ENCODE results near the gene EEFSEC.

The EEFSEC gene

GRCh38 chr3:128367761-128368160, 214.5 kb downstream of the EEFSEC start:
- Histone ChIP-seq H3K27me3 (ENCODE audit: control insufficient read depth in 1 of 2, insufficient read depth in 2 of 2, low read length in 2 of 2) (no peaks in the 10 kb centered on the region), H3K9ac (ENCODE audit: low read length) (no peak overlapping the region), H3K4me1 (ENCODE audit: insufficient read depth, low read length) (no peaks in the 10 kb centered on the region), H3K4me3 (ENCODE audit: low read depth in 1 of 2, low read length in 2 of 2) (no peak overlapping the region), H3K36me3 (ENCODE audit: insufficient read depth, low read length) (peaks cover 11% of the 10 kb centered on the region), H3K9me3 (ENCODE audit: low read length) (no peaks in the 10 kb centered on the region), H3K27ac (ENCODE audit: low read depth, low read length) (no peak overlapping the region)

GRCh38 chr3:128368626-128369025, 215.3 kb downstream of the EEFSEC start:
- Histone ChIP-seq H3K4me1 (ENCODE audit: insufficient read depth, low read length) (no peaks in the 10 kb centered on the region), H3K9ac (ENCODE audit: low read length) (no peak overlapping the region), H3K36me3 (ENCODE audit: insufficient read depth, low read length) (peaks cover 11% of the 10 kb centered on the region), H3K4me3 (ENCODE audit: low read depth in 1 of 2, low read length in 2 of 2) (no peak overlapping the region), H3K27ac (ENCODE audit: low read depth, low read length) (no peak overlapping the region), H3K9me3 (ENCODE audit: low read length) (no peaks in the 10 kb centered on the region), H3K27me3 (ENCODE audit: control insufficient read depth in 1 of 2, insufficient read depth in 2 of 2, low read length in 2 of 2) (no peaks in the 10 kb centered on the region)

- no peak overlapping the region for H3K9ac ChIP-seq (ENCODE audit: low read length)
- H3K9me3 ChIP-seq (ENCODE audit: low read length), result no peaks in the 10 kb centered on the region
- H3K4me1 ChIP-seq (ENCODE audit: insufficient read depth, low read length), result no peaks in the 10 kb centered on the region
- no peak overlapping the region for H3K4me3 ChIP-seq (ENCODE audit: low read depth in 1 of 2, low read length in 2 of 2)
- no peak overlapping the region for H3K27ac ChIP-seq (ENCODE audit: low read depth, low read length)
- H3K27me3 ChIP-seq (ENCODE audit: control insufficient read depth in 1 of 2, insufficient read depth in 2 of 2, low read length in 2 of 2), result no peaks in the 10 kb centered on the region
- peaks cover 11% of the 10 kb centered on the region for H3K36me3 ChIP-seq (ENCODE audit: insufficient read depth, low read length)
Measured at GRCh38 chr3:128369121-128369703, 215.9 kb downstream of the EEFSEC start.

GRCh38 chr3:128369881-128370642, 216.8 kb downstream of the EEFSEC start:
- no peak overlapping the region for H3K9ac ChIP-seq (ENCODE audit: low read length)
- no peak overlapping the region for H3K27ac ChIP-seq (ENCODE audit: low read depth, low read length)
- no peaks in the 10 kb centered on the region for H3K9me3 ChIP-seq (ENCODE audit: low read length)
- no peak overlapping the region for H3K4me3 ChIP-seq (ENCODE audit: low read depth in 1 of 2, low read length in 2 of 2)
- H3K4me1 ChIP-seq (ENCODE audit: insufficient read depth, low read length), result no peaks in the 10 kb centered on the region
- no peaks in the 10 kb centered on the region for H3K27me3 ChIP-seq (ENCODE audit: control insufficient read depth in 1 of 2, insufficient read depth in 2 of 2, low read length in 2 of 2)
- H3K36me3 ChIP-seq (ENCODE audit: insufficient read depth, low read length), result peaks cover 11% of the 10 kb centered on the region

- H3K9me3 ChIP-seq (ENCODE audit: low read length), result no peaks in the 10 kb centered on the region
- no peak overlapping the region for H3K27ac ChIP-seq (ENCODE audit: low read depth, low read length)
- H3K4me1 ChIP-seq (ENCODE audit: insufficient read depth, low read length), result peaks cover 9% of the 10 kb centered on the region
- no peak overlapping the region for H3K9ac ChIP-seq (ENCODE audit: low read length)
- no peak overlapping the region for H3K4me3 ChIP-seq (ENCODE audit: low read depth in 1 of 2, low read length in 2 of 2)
- H3K27me3 ChIP-seq (ENCODE audit: control insufficient read depth in 1 of 2, insufficient read depth in 2 of 2, low read length in 2 of 2), result no peaks in the 10 kb centered on the region
- peaks cover 5% of the 10 kb centered on the region for H3K36me3 ChIP-seq (ENCODE audit: insufficient read depth, low read length)
Measured at GRCh38 chr3:128372281-128372680, 219.0 kb downstream of the EEFSEC start.

- Histone ChIP-seq H3K27ac (ENCODE audit: low read depth, low read length) (no peak overlapping the region), H3K27me3 (ENCODE audit: control insufficient read depth in 1 of 2, insufficient read depth in 2 of 2, low read length in 2 of 2) (no peaks in the 10 kb centered on the region), H3K9ac (ENCODE audit: low read length) (no peak overlapping the region), H3K9me3 (ENCODE audit: low read length) (no peaks in the 10 kb centered on the region), H3K4me1 (ENCODE audit: insufficient read depth, low read length) (peaks cover 15% of the 10 kb centered on the region), H3K36me3 (ENCODE audit: insufficient read depth, low read length) (peaks cover 4% of the 10 kb centered on the region), H3K4me3 (ENCODE audit: low read depth in 1 of 2, low read length in 2 of 2) (no peak overlapping the region)
Measured at GRCh38 chr3:128372707-128373533, 219.6 kb downstream of the EEFSEC start.

- Histone ChIP-seq H3K4me3 (ENCODE audit: low read depth in 1 of 2, low read length in 2 of 2) (no peak overlapping the region), H3K36me3 (ENCODE audit: insufficient read depth, low read length) (no peaks in the 10 kb centered on the region), H3K27ac (ENCODE audit: low read depth, low read length) (no peak overlapping the region), H3K9me3 (ENCODE audit: low read length) (no peaks in the 10 kb centered on the region), H3K4me1 (ENCODE audit: insufficient read depth, low read length) (peaks cover 28% of the 10 kb centered on the region), H3K27me3 (ENCODE audit: control insufficient read depth in 1 of 2, insufficient read depth in 2 of 2, low read length in 2 of 2) (no peaks in the 10 kb centered on the region), H3K9ac (ENCODE audit: low read length) (no peak overlapping the region)
Measured at GRCh38 chr3:128374746-128375445, 221.6 kb downstream of the EEFSEC start.

GRCh38 chr3:128376516-128376915, 223.2 kb downstream of the EEFSEC start:
- peaks cover 28% of the 10 kb centered on the region for H3K4me1 ChIP-seq (ENCODE audit: insufficient read depth, low read length)
- H3K9me3 ChIP-seq (ENCODE audit: low read length), result no peaks in the 10 kb centered on the region
- no peaks in the 10 kb centered on the region for H3K36me3 ChIP-seq (ENCODE audit: insufficient read depth, low read length)
- H3K27ac ChIP-seq (ENCODE audit: low read depth, low read length), result no peak overlapping the region
- no peaks in the 10 kb centered on the region for H3K27me3 ChIP-seq (ENCODE audit: control insufficient read depth in 1 of 2, insufficient read depth in 2 of 2, low read length in 2 of 2)
- H3K9ac ChIP-seq (ENCODE audit: low read length), result no peak overlapping the region
- H3K4me3 ChIP-seq (ENCODE audit: low read depth in 1 of 2, low read length in 2 of 2), result no peak overlapping the region

- no peak overlapping the region for H3K27ac ChIP-seq (ENCODE audit: low read depth, low read length)
- no peak overlapping the region for H3K4me3 ChIP-seq (ENCODE audit: low read depth in 1 of 2, low read length in 2 of 2)
- H3K27me3 ChIP-seq (ENCODE audit: control insufficient read depth in 1 of 2, insufficient read depth in 2 of 2, low read length in 2 of 2), result no peaks in the 10 kb centered on the region
- H3K36me3 ChIP-seq (ENCODE audit: insufficient read depth, low read length), result no peaks in the 10 kb centered on the region
- peak overlapping the region; percentile 22 for H3K9ac ChIP-seq (ENCODE audit: low read length)
- H3K4me1 ChIP-seq (ENCODE audit: insufficient read depth, low read length), result peaks cover 47% of the 10 kb centered on the region
- H3K9me3 ChIP-seq (ENCODE audit: low read length), result no peaks in the 10 kb centered on the region
Measured at GRCh38 chr3:128378631-128379347, 225.5 kb downstream of the EEFSEC start.

- Histone ChIP-seq H3K9me3 (ENCODE audit: low read length) (no peaks in the 10 kb centered on the region), H3K36me3 (ENCODE audit: insufficient read depth, low read length) (no peaks in the 10 kb centered on the region), H3K27me3 (ENCODE audit: control insufficient read depth in 1 of 2, insufficient read depth in 2 of 2, low read length in 2 of 2) (no peaks in the 10 kb centered on the region), H3K9ac (ENCODE audit: low read length) (no peak overlapping the region), H3K4me1 (ENCODE audit: insufficient read depth, low read length) (peaks cover 54% of the 10 kb centered on the region), H3K4me3 (ENCODE audit: low read depth in 1 of 2, low read length in 2 of 2) (no peak overlapping the region), H3K27ac (ENCODE audit: low read depth, low read length) (no peak overlapping the region)
Measured at GRCh38 chr3:128379367-128380160, 226.3 kb downstream of the EEFSEC start.

Measured in muscle layer of colon (tissue), 2 donors.